H1 (cell line): Measurements from ENCODE around the gene BRD7. TPM values are rescaled to one million over a fixed set of nuclear protein-coding genes. Genes with fewer than 3 reads are reported as not detected.

Experiments used
- CTCF ChIA-PET: fragments of 300-600 bp; sonication (Branson Sonifier 250); formaldehyde crosslinking; loops from one replicate; lab custom pipeline; 2021; ENCODE audit not compliant: partially characterized antibody; lab: Charles Lee
- POLR2A ChIA-PET: fragments of 300-600 bp; sonication (Branson Sonifier 250); formaldehyde crosslinking; loops from one replicate; lab custom pipeline; 2021; ENCODE audit warnings: inconsistent platforms; ENCODE audit not compliant: partially characterized antibody; lab: Charles Lee
- DNase-seq, 2 experiments: peaks; one replicate each; pipeline versions ENCODE4 v3.0.0 to v3.0.0-alpha.2; 2010 to 2022; ENCODE audit warnings: low spot score in 2 of 2, low read depth in 1 of 2, mixed read lengths in 1 of 2
- FAIRE-seq: peaks from 2 replicates; lab custom pipeline; 2011; peaks lifted over from hg19 to GRCh38; lab: Jason Lieb, UNC
- H2AFZ ChIP-seq: 2 replicates; pipeline ENCODE4 v1.8.1; 2012; ENCODE audit warnings: low read length, inconsistent platforms
- H2AK5ac ChIP-seq: 2 replicates; pipeline ENCODE4 v1.6.1; 2013; ENCODE audit warnings: low read depth, low read length
- H2BK120ac ChIP-seq: replicated peaks from 2 replicates; pipeline ENCODE3; 2013; ENCODE audit warnings: low read depth, low read length, inconsistent platforms
- H2BK12ac ChIP-seq: 2 replicates; pipeline ENCODE4 v1.6.1; 2013; ENCODE audit warnings: low read depth, low read length
- H2BK15ac ChIP-seq: 2 replicates; pipeline ENCODE4 v1.6.1; 2013; ENCODE audit warnings: low read length
- H2BK20ac ChIP-seq: 2 replicates; pipeline ENCODE4 v1.6.1; 2013; ENCODE audit warnings: low read length
- H2BK5ac ChIP-seq: 2 replicates; pipeline ENCODE4 v1.6.1; 2013; ENCODE audit warnings: low read depth, low read length
- H3K14ac ChIP-seq: 2 replicates; pipeline ENCODE4 v1.6.1; 2013; ENCODE audit warnings: inconsistent platforms; ENCODE audit not compliant: insufficient read length
- H3K18ac ChIP-seq: 2 replicates; pipeline ENCODE4 v1.6.1; 2013; ENCODE audit warnings: low read length; ENCODE audit errors: extremely low read depth
- H3K23ac ChIP-seq: 2 replicates; pipeline ENCODE4 v1.6.1; 2013; ENCODE audit warnings: inconsistent platforms; ENCODE audit not compliant: insufficient read length
- H3K23me2 ChIP-seq: 2 replicates; pipeline ENCODE4 v1.6.1; 2013; ENCODE audit warnings: low read depth, low read length
- H3K27ac ChIP-seq: 2 replicates; pipeline ENCODE4 v1.6.1; 2011; ENCODE audit warnings: low read depth, low read length, inconsistent platforms
- H3K27me3 ChIP-seq, 4 experiments: replicated peaks in 1 of 4; 1 replicate in 1 of 4; 2 replicates in 3 of 4; pipeline versions ENCODE4 v1.6.1 to v1.8.1; 2011 to 2013; ENCODE audit warnings: low read length in 3 of 4, mild to moderate bottlenecking in 3 of 4, inconsistent platforms in 2 of 4, mixed read lengths in 2 of 4, moderate library complexity in 1 of 4; ENCODE audit not compliant: control insufficient read depth in 3 of 4, insufficient read depth in 3 of 4; ENCODE audit errors: extremely low read depth in 1 of 4
- H3K36me3 ChIP-seq, 4 experiments: 2 replicates each; pipeline versions ENCODE4 v1.6.1 to v1.8.1; 2011 to 2013; ENCODE audit warnings: mild to moderate bottlenecking in 4 of 4, low read length in 3 of 4, moderate library complexity in 2 of 4, control low read depth in 1 of 4, inconsistent platforms in 1 of 4; ENCODE audit not compliant: insufficient read depth in 4 of 4, control insufficient read depth in 2 of 4
- H3K4ac ChIP-seq: replicated peaks from 2 replicates; pipeline ENCODE3; 2013; ENCODE audit warnings: low read length, low read depth, mixed read lengths, inconsistent platforms; ENCODE audit not compliant: insufficient read length
- H3K4me1 ChIP-seq, 4 experiments: replicated peaks in 1 of 4; 1 replicate in 1 of 4; 2 replicates in 3 of 4; pipeline versions ENCODE4 v1.6.1 to v1.8.1; 2011 to 2013; ENCODE audit warnings: low read length in 3 of 4, inconsistent platforms in 2 of 4, mixed read lengths in 1 of 4; ENCODE audit not compliant: insufficient read depth in 4 of 4, control insufficient read depth in 3 of 4
- H3K4me2 ChIP-seq, 2 experiments: 2 replicates each; pipeline versions ENCODE4 v1.6.1 to v1.8.1; 2011 to 2013; ENCODE audit warnings: low read depth in 2 of 2, low read length in 2 of 2, control low read depth in 1 of 2, inconsistent platforms in 1 of 2, mild to moderate bottlenecking in 1 of 2; ENCODE audit not compliant: insufficient read depth in 1 of 2
- H3K4me3 ChIP-seq, 4 experiments: fragments of 200-600, 300-600 bp in 1 of 4; sonication (generic), shearing (Covaris generic), sonication (Bioruptor Twin) in 1 of 4; 2 replicates each; pipeline versions ENCODE4 v1.5.1 to v1.8.1; 2011 to 2016; ENCODE audit warnings: low read length in 4 of 4, low read depth in 3 of 4, control low read depth in 2 of 4, inconsistent platforms in 2 of 4, mild to moderate bottlenecking in 2 of 4, mixed read lengths in 1 of 4, moderate library complexity in 1 of 4; ENCODE audit not compliant: insufficient read depth in 2 of 4; ENCODE audit errors: extremely low read depth in 1 of 4
- H3K56ac ChIP-seq: replicated peaks from 2 replicates; pipeline ENCODE3; 2013; ENCODE audit warnings: low read depth, mild to moderate bottlenecking, mixed read lengths, low read length, inconsistent platforms; ENCODE audit not compliant: insufficient read length
- H3K79me1 ChIP-seq: 2 replicates; pipeline ENCODE4 v1.6.1; 2013; ENCODE audit warnings: low read depth, low read length, control low read depth
- H3K79me2 ChIP-seq, 2 experiments: 2 replicates each; pipeline versions ENCODE4 v1.6.1 to v1.8.1; 2012 to 2013; ENCODE audit warnings: low read length in 2 of 2, mild to moderate bottlenecking in 2 of 2, inconsistent platforms in 1 of 2; ENCODE audit not compliant: insufficient read depth in 2 of 2, control insufficient read depth in 1 of 2
- H3K9ac ChIP-seq, 4 experiments: replicated peaks in 1 of 4; 1 replicate in 1 of 4; 2 replicates in 3 of 4; pipeline versions ENCODE4 v1.6.1 to v1.8.1; 2011 to 2013; ENCODE audit warnings: low read depth in 3 of 4, low read length in 3 of 4, control low read depth in 2 of 4, mild to moderate bottlenecking in 2 of 4, moderate library complexity in 2 of 4, inconsistent platforms in 1 of 4; ENCODE audit errors: extremely low read depth in 1 of 4
- H3K9me3 ChIP-seq, 2 experiments: 2 replicates each; pipeline versions ENCODE4 v1.6.1 to v1.8.1; 2012 to 2013; ENCODE audit warnings: mild to moderate bottlenecking in 2 of 2, moderate library complexity in 2 of 2, control low read depth in 1 of 2, inconsistent platforms in 1 of 2, low read depth in 1 of 2, low read length in 1 of 2, mixed read lengths in 1 of 2; ENCODE audit not compliant: insufficient read depth in 2 of 2
- H4K20me1 ChIP-seq, 2 experiments: replicated peaks in 1 of 2; 2 replicates each; pipeline versions ENCODE3 to v1.8.1; 2011 to 2013; ENCODE audit warnings: inconsistent platforms in 2 of 2, low read length in 2 of 2, mild to moderate bottlenecking in 1 of 2; ENCODE audit not compliant: insufficient read depth in 2 of 2, control insufficient read depth in 1 of 2
- H4K5ac ChIP-seq: 2 replicates; pipeline ENCODE4 v1.6.1; 2013; ENCODE audit warnings: low read length, low read depth, mixed read lengths, inconsistent platforms; ENCODE audit not compliant: insufficient read length
- H4K8ac ChIP-seq: 2 replicates; pipeline ENCODE4 v1.8.0; 2013; ENCODE audit warnings: mild to moderate bottlenecking, moderate library complexity, low read length, inconsistent platforms; ENCODE audit not compliant: insufficient read depth; ENCODE audit errors: extremely low read depth
- H4K91ac ChIP-seq: replicated peaks from 2 replicates; pipeline ENCODE3; 2013; ENCODE audit warnings: low read length, mixed read lengths, inconsistent platforms; ENCODE audit not compliant: insufficient read length
- JUND ChIP-seq: IDR thresholded peaks from 2 replicates; pipeline ENCODE4 v1.6.1; 2011; ENCODE audit warnings: mild to moderate bottlenecking, improper control_type of control experiment, low read length
- NRF1 ChIP-seq: IDR thresholded peaks from 2 replicates; pipeline ENCODE4 v1.6.1; 2011; ENCODE audit warnings: mild to moderate bottlenecking, low read depth, low read length, improper control_type of control experiment
- WGBS, 2 experiments: shearing (Covaris generic) in 1 of 2; methylation state at CpG; one replicate each; pipeline versions ENCODE4 v1.1.6 to v1.1.7; 2013 to 2015; ENCODE audit warnings: low lambda C conversion rate in 2 of 2, mixed read lengths in 2 of 2, inconsistent platforms in 1 of 2, low coverage in 1 of 2, missing lambda C conversion rate in 1 of 2; ENCODE audit not compliant: insufficient replicate concordance in 2 of 2, insufficient coverage in 1 of 2, insufficient read length in 1 of 2; ENCODE audit errors: extremely low coverage in 1 of 2, missing lambda C conversion rate in 1 of 2; 5-methylcytosine and 5-hydroxymethylcytosine counted together
- polyA plus RNA-seq, 7 experiments: library from polyadenylated mRNA; depleted of rRNA in 3 of 7; stranded (reverse) in 5 of 7; unstranded in 2 of 7; fragments of >200 nt in 5 of 7; fragments of 200-250 nt in 2 of 7; gene quantifications; 1 replicate in 5 of 7; 2 replicates in 1 of 7; 4 replicates in 1 of 7; pipeline versions ENCODE4 v1.2.1 to v1.2.3, GENCODE V29; 2011 to 2013; ENCODE audit warnings: missing spikeins in 2 of 7, mixed read lengths in 2 of 7
- total RNA-seq: library from RNA; stranded (reverse); fragmentation: NEBNext Ultra II Directional; extraction: Animal tissue kit (Norgen Biotek cat#: 25700); gene quantifications from 2 replicates; pipeline ENCODE4 v1.2.1, GENCODE V29; 2021

The BRD7 gene
- total and polyA plus RNA-seq, 2 of the 8 experiments (the other 6 are each of a cell fraction or from before 2014, with no cell fraction given): 42.5 to 120 TPM

DNA sequence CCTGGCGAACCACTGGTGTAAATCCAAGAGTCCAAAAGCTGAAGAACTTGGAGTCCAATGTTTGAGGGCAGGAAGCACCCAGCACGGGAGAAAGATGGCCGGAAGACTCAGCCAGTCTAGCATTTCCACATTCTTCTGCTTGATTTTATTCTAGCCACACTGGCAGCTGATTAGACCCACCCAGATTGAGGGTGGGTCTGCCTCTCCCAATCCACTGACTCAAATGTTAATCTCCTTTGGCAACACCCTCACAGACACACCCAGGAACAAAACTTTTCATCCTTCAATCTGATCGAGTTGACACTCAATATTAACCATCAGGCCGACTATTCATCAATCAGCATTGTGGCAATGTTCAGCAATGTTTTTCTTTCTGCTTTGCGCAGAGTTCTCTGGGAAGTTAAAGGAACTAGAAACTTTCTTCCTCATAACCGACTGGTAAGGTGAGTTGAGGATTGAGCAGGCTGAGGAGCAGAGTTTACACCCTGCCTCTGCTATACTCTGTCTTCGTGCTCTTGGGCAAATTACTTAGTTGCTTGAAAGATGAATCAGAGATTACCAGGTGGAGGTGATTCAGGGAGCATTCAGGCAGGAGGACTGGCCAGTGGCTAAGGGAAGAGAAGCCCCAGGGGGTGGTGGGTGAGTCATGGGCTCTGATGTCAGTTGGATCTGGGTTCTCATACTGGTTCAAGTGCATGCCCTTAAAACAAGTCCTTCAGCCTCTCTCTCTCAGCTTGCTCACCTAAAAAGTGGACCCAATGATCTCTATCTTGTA, 28.2 kb upstream of the BRD7 start:
- no peak overlapping the region for H4K91ac ChIP-seq
- no peak overlapping the region for H3K4me2 ChIP-seq
- H3K36me3 ChIP-seq: no peaks in the 10 kb centered on the region
- H3K18ac ChIP-seq: no peak overlapping the region; the same call in 1 of the 2 replicates
- no peaks in the 10 kb centered on the region for H4K20me1 ChIP-seq
- DNase-seq: no peak
- no peak for TF ChIP-seq NRF1
- peak; percentile 54; the same call in 1 of the 2 replicates for TF ChIP-seq JUND
- H4K8ac ChIP-seq: no peak overlapping the region
- no peak overlapping the region for H4K5ac ChIP-seq
- H2AK5ac ChIP-seq: no peak overlapping the region
- ChIA-PET CTCF (no interaction called here), POLR2A (no interaction called here)
- no peak overlapping the region for H3K23ac ChIP-seq
- H3K4me3 ChIP-seq: no peak overlapping the region
- no peak overlapping the region for H3K14ac ChIP-seq
- H2BK12ac ChIP-seq: no peak overlapping the region
- 80% methylated on average over 8 of the region's 8 CpGs; no CpG with 5 or more reads in 1 of the 2 experiments for WGBS, 2 experiments
- H3K9ac ChIP-seq: no peak overlapping the region
- no peak overlapping the region for H2BK20ac ChIP-seq
- no peak overlapping the region for H2AFZ ChIP-seq
- no peak overlapping the region for H3K27ac ChIP-seq
- H3K79me1 ChIP-seq: no peaks in the 10 kb centered on the region
- peaks cover 0 to 2% (median 0%) of the 10 kb centered on the region in 4 experiments; a peak in 1 of 7 replicates for H3K27me3 ChIP-seq
- no peak overlapping the region for H2BK120ac ChIP-seq
- no peaks in the 10 kb centered on the region for H3K9me3 ChIP-seq
- no peaks in the 10 kb centered on the region; a peak in 2 of 7 replicates for H3K4me1 ChIP-seq
- H3K23me2 ChIP-seq: no peaks in the 10 kb centered on the region
- H3K56ac ChIP-seq: no peak overlapping the region
- FAIRE-seq: no peak
- no peak overlapping the region for H2BK5ac ChIP-seq
- H3K79me2 ChIP-seq: no peaks in the 10 kb centered on the region
- no peak overlapping the region for H2BK15ac ChIP-seq
- no peak overlapping the region for H3K4ac ChIP-seq
